DMS79 treated with DMSO at 0.1 percent for 48 hours (cell line): ENCODE measurements around the gene LTF.
"Not testable (repeated sequence)": the region's sequence is repeated elsewhere in the genome, so short reads cannot be mapped to it uniquely, and the experiment has no call there.

ENCODE experiments used
- DNase-seq: peaks from one replicate; lab custom pipeline; 2025; lab: John Stamatoyannopoulos, UW

Gene LTF

DNA sequence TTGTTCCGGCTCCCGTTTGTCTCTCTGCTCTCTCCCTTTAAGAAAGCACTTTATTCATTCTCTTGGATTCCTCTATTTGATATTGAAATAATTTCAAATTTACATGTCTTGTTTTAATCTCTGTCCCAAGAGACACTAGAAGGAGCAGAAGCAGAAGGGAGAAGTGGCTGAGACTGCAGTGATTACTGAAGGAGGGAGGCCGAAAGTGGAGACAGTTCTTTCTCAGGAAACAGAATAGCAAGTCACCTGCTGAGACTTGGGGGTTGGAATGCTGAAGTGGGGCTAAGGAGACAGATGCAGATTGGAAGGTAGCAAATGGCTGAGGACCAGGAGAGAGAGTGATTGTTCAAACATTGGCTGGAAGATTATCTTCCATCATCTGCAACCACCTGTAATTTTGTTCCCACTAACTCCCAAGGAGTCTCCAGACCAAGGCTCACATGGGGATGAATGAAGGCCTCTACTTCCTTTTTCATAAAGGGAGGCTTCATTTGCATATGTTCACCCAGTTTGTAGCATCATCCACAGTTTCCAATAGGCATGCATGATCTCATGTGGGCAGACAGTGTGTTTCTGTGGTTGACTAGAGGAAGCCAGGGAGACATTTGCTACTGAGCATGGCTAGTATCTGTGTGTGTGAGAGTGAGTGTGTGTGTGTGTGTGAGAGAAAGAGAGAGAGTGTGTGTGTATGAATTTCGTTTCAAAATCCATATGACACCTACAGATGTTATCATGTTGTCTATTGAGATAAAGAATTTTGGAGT is 24.0 kb downstream of the LTF start:
- DNase-seq, result no peak

GRCh38 chr3:46438831-46439230 is 25.9 kb downstream of the LTF start:
- DNase-seq, result no peak

- no peak for DNase-seq
Observed at GRCh38 chr3:46435081-46435726, 29.5 kb downstream of the LTF start.

GRCh38 chr3:46433841-46434240 is 30.9 kb downstream of the LTF start:
- DNase-seq, result no peak

DNA sequence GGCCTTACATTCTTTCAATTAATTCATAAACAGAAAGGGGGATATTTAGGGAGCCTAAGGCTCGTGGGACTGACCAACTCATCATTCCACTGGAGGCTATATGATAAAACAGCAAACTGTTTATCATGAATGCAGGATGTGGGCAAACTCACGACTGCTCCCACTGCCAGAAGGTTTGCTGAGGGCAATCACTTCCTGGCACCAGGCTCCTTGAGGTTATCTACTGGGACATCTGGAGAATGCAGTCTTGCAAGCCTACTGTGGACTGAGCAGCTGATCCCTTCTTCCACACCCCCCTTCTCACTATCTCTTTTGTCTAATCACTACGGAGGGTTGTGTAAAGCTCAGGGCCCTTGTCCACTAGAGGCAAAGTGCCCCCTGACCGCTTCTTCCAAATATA is 31.6 kb downstream of the LTF start:
- not testable (repeated sequence) for DNase-seq

GRCh38 chr3:46431905-46432304 is 32.8 kb downstream of the LTF start:
- DNase-seq, result not testable (repeated sequence)

- not testable (repeated sequence) for DNase-seq
Observed at GRCh38 chr3:46430879-46431278, 33.8 kb downstream of the LTF start.

GRCh38 chr3:46429671-46430070 is 35.0 kb downstream of the LTF start:
- no peak for DNase-seq

DNA sequence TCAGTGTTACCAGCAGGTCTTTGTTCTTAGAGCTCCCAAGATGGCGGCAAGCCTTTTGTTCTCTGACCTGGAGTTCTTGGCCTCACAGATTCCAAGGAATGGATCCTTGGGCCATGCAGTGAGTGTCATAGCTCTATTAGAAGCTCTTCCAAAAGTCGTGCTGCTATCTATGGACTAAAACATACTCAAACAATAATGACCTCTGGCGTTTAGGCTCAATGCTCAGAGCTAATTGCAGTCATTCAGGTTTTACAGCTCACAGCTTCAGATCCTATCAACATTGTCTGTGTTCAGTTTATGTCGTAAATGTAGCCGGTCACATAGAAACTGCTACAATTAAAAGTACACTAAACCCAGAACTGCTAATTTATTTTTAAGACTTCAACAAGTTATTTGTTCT is 35.5 kb downstream of the LTF start:
- no peak for DNase-seq

DNA sequence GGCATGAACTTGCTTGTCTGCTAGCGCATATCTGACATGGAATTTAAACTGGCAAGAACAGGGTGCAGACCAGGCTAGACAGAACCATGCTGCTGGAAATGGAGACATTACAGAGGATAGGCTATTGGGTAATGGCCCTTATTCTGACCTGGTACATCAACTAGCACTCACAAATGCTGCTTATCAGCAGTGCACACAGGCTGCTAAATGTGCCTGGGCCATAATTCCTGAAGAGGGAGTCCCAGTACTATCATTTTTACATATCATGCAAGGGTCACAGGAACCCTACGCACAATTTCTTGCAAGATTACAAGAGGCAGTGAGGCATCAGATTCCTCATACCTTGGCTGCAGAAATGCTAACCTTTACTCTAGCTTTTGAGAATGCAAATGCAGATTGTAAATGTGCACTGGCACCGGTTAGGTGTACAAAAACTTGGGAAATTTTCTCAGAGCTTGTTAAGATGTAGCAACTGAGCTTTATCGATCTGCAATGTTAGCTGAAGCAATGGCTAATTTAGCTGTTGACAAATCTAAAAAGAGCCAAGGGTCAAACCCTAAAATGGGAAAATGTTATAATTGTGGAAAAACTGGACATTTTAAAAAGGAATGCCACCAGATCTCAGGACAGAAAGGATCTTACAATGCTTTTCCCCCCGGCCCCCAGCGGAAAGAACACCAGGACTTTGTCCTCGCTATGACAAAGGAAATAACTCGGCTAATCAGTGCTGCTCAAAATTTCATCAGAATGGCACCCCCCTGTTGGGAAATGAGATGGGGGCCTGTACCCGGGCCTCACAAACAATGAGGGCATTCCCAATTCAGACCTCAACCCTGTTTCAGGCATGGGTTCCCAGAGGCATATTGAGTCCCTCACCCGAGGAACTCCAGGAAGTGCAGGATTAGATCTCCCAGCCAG is 36.5 kb downstream of the LTF start:
- DNase-seq, result no peak

- not testable (repeated sequence) for DNase-seq
Observed at GRCh38 chr3:46427404-46427803, 37.3 kb downstream of the LTF start.

GRCh38 chr3:46426476-46426875 is 38.2 kb downstream of the LTF start:
- DNase-seq, result not testable (repeated sequence)

DNA sequence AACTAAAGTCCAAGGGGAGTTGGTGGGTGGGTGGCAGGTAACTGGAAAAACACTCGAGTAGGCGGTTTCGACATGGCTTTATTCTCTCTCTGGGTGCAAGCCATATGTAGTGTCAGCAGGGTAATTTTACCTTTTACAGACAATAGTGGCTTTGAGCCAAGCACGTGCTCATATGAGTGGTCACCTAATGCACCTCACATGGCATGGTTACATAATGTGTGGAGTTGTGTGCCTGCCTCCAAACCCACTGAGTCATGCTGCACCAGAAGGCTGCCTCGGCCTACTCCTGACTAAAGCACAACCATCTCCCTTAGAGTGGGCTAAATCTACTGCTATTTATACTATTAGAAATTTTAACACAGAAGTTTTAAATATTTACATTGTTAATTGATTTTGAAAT is 41.1 kb downstream of the LTF start:
- no peak for DNase-seq

- DNase-seq, result no peak
Observed at GRCh38 chr3:46422617-46423016, 42.1 kb downstream of the LTF start.

DNA sequence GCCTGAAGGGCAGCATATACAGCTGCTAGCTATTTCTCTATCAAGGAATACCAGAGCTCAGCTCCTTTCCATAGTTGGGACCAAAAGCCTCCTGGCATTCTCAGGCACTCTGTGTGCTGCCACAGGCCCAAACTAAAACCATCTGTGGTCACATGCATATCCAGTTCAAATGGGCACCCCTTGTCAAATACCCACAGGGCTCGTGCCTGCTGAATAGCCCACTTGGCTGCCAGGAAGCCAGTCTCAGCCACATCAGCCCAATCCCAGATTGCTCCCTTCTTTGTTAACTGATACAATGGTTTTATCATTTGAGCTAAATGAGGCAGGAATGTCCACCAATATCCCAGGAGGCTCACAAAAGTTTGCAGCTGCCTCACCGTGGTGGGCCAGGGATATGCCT is 43.8 kb downstream of the LTF start:
- DNase-seq, result no peak

DNA sequence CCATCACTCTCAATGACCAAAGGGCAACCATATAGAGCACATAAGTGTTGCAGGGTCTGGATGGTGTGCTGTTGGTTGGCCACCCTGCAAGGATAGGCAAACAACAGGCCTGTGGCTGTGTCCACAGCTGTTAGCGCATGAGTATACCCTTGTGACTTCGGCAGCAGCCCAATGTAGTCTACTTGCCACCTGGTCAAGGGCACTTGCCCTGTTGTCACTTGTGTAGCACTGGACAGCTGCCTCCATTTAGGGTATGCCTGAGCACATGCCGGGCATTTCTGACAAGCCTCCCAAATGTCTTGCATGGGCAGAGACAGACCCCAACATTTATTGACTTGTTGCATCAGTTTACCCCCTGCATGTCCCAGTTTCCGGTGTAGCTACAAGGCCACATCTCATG is 44.9 kb downstream of the LTF start:
- no peak for DNase-seq

DNA sequence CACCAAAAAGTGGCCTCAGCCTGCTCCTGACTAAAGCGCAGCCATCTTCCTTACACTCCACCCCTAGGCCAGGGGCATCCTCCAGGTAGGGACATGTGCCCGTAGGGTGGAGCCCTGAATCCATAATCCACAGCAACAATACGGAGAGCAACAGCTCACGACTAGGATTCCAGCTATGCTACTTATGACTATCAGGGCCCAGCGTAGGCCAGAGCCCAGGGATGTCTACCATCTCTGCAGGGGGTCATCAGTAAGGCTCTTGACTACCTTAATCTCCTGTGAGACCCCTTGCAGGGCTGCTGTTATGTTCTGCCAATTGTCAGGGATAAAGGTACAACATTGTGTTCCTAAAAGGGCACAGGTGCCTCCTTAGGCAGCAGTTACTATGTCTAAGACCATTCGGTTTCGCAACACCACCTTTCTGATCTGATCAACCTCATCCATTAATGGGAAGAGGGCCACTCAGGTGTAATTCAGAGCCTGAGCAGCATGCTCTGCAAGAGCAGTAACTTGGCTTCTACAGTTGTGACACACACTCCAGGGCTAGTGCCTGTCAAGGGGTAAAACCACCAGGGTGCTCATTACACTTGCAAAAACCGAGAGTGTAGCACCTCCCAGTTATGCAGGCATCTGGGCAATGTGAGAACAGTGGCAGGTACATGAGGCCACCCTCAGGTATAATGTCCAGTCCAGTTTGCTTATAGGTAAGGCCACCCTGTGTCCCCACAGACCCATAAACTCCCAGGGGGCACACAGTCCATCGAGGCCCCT is 46.7 kb downstream of the LTF start:
- DNase-seq, result no peak

DNA sequence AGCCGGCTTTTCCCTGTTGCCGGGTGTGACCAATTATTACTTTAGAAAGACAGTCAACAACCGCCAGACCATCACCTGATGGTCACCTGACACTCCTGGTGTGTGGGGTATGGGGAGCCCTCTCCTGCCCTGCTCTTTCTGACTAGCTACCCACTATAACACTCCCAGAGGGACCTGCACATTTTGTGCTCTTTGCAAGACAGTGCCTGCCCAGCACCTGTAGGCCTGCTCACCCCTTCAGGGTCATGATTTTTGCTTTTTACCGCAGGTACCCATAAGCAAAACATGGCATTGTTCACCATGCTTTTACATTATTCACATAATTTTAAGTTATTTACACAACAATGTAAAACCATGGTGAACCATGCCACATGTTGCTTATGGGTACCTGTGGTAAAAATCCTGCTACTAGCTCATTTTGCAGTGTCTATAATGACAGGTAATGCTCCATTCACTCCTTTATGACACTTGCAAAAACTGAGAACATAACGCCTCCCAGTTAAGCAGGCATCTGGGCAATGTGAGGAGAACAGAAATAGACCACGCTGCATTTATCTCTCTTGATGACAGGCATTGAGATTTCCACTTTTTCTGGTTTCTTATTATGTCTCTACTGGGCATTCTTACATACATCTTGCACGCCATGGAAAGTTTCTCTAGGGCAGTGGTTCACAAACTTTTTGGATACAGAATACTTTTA is 47.7 kb downstream of the LTF start:
- no peak for DNase-seq

DNA sequence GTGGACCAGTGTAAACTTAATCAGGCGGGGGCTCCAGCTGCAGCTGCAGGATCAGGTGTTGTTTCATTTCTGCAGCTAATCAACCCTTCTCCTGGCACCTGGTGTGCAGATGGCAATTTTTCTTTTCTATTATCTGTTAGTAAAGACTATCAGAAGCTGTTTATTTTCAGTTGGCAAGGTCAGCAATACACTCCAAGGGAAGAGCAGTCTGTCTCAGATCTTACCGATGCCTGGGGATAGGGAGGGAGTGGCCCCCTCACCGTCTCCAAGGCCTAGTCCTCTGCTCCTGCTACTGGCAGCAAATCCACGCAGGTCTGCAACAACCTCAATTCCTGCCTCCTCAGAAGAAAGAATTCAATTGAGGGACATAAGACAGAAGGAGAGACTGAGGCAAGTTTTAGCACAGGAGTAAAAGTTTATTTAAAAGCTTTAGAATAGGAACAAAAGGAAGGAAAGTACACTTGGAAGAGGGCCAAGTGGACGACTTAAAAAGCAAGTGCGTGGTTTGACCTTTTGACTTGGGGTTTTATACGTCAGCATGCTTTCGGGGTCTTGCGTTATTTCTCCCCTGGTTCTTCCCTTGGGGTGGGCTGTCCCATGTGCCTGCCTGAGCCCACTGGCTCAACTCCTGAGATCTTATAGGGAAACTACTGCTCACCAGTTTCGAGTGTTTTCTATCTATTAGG is 48.4 kb downstream of the LTF start:
- DNase-seq, result no peak

DNA sequence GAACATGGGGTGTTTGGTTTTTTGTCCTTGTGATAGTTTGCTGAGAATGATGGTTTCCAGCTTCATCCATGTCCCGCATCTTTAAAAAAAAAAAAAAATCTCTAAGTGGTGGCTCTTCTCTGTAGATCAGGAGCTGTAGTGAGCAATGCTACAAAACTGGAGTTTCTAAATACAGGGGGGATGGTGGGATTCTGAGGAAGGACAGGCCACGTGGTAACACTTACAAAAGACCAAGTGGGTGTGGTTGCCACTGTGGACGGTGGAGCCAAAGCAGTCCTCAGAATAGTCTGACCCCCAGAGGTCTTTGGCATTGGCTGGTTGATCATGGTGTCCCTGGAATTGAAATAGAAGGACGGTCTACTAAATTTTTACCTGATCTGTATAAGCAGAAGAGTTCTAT is 50.0 kb downstream of the LTF start:
- DNase-seq, result no peak

DNA sequence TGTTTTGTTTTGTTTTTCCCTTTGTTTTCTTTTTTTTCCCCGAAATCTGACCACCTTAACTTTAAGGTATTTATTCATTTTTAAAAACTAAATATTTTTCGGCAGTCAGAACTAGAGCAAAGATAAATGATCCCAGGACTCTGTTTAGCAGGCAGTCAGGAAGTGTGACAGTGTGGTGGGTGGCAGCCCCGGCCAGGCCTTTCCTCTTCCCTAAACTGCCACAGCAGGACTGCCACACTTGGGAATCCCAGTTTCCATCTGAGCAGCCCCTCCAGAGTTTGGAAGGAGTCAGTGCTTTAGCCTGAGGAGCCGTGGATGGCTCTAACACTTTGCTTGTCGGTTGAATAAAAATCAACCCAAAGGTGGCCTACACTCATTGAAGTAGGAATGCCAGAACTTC is 50.8 kb downstream of the LTF start:
- DNase-seq, result no peak
